ENCODE measurements around the gene TMEM123. TPM values are rescaled to one million over a fixed set of nuclear protein-coding genes. Genes with fewer than 3 reads are reported as not detected.

Gene TMEM123
- polyA plus RNA-seq, 1 experiment: 434 TPM

GRCh38 chr11:102489186-102490145 lies 36.9 kb upstream of the TMEM123 start:
- DNase-seq (ENCODE audit: low read depth, low spot score): no peak
- H3K27me3 ChIP-seq (ENCODE audit: control insufficient read depth, insufficient read depth, low read length): peaks cover 5% of the 10 kb centered on the region
- no peak overlapping the region for H3K27ac ChIP-seq (ENCODE audit: low read depth, low read length)
- ChIA-PET CTCF (no interaction called here), POLR2A (no interaction called here)
- no peak overlapping the region for H3K4me3 ChIP-seq (ENCODE audit: low read depth, low read length)
- H3K9me3 ChIP-seq (ENCODE audit: control insufficient read depth, insufficient read depth, low read length): no peaks in the 10 kb centered on the region
- no peak for TF ChIP-seq CTCF (IDR thresholded peaks at IDR 0.05; ENCODE audit: low read depth, low read length)

GRCh38 chr11:102488208-102488607 lies 35.6 kb upstream of the TMEM123 start:
- Histone ChIP-seq H3K27me3 (ENCODE audit: control insufficient read depth, insufficient read depth, low read length) (peaks cover 5% of the 10 kb centered on the region), H3K27ac (ENCODE audit: low read depth, low read length) (no peak overlapping the region), H3K4me3 (ENCODE audit: low read depth, low read length) (no peak overlapping the region), H3K9me3 (ENCODE audit: control insufficient read depth, insufficient read depth, low read length) (no peaks in the 10 kb centered on the region)
- ChIA-PET CTCF (interaction anchor here (0.9 to 2.3 kb wide), 3 partner anchors 8 to 146 kb away, joined by 3 to 7 read pairs (median 3); no protein-coding TSS in a partner anchor), POLR2A (no interaction called here)
- no peak for TF ChIP-seq CTCF (IDR thresholded peaks at IDR 0.05; ENCODE audit: low read depth, low read length)
- DNase-seq (ENCODE audit: low read depth, low spot score): no peak

- no peaks in the 10 kb centered on the region for H3K9me3 ChIP-seq (ENCODE audit: control insufficient read depth, insufficient read depth, low read length)
- DNase-seq (ENCODE audit: low read depth, low spot score): no peak
- H3K27me3 ChIP-seq (ENCODE audit: control insufficient read depth, insufficient read depth, low read length): peaks cover 5% of the 10 kb centered on the region
- TF ChIP-seq CTCF (IDR thresholded peaks at IDR 0.05; ENCODE audit: low read depth, low read length): no peak
- ChIA-PET POLR2A (no interaction called here), CTCF (interaction anchor here (0.9 to 2.3 kb wide), 3 partner anchors 9 to 145 kb away, joined by 3 to 7 read pairs (median 3); no protein-coding TSS in a partner anchor)
- H3K4me3 ChIP-seq (ENCODE audit: low read depth, low read length): no peak overlapping the region
- H3K27ac ChIP-seq (ENCODE audit: low read depth, low read length): no peak overlapping the region
Observed at GRCh38 chr11:102487214-102487613, 34.6 kb upstream of the TMEM123 start.

GRCh38 chr11:102486584-102486983 lies 34.0 kb upstream of the TMEM123 start:
- Histone ChIP-seq H3K27me3 (ENCODE audit: control insufficient read depth, insufficient read depth, low read length) (peaks cover 5% of the 10 kb centered on the region), H3K4me3 (ENCODE audit: low read depth, low read length) (no peak overlapping the region), H3K27ac (ENCODE audit: low read depth, low read length) (no peak overlapping the region), H3K9me3 (ENCODE audit: control insufficient read depth, insufficient read depth, low read length) (no peaks in the 10 kb centered on the region)
- TF ChIP-seq CTCF (IDR thresholded peaks at IDR 0.05; ENCODE audit: low read depth, low read length): no peak
- no peak for DNase-seq (ENCODE audit: low read depth, low spot score)
- POLR2A ChIA-PET: no interaction called here
- CTCF ChIA-PET: interaction anchor here (1.2 to 2.3 kb wide), 2 partner anchors 96 to 144 kb away, joined by 3 to 7 read pairs; no protein-coding TSS in a partner anchor

GRCh38 chr11:102485095-102485722 lies 32.6 kb upstream of the TMEM123 start:
- DNase-seq (ENCODE audit: low read depth, low spot score): no peak
- ChIA-PET CTCF (interaction anchor here (1.1 kb wide), 1 partner anchor 95 kb away, joined by 4 read pairs; no protein-coding TSS in a partner anchor), POLR2A (no interaction called here)

More at GRCh38 chr11:102485095-102485722, 32.6 kb upstream of the TMEM123 start:
- Histone ChIP-seq H3K9me3 (ENCODE audit: control insufficient read depth, insufficient read depth, low read length) (no peaks in the 10 kb centered on the region), H3K27me3 (ENCODE audit: control insufficient read depth, insufficient read depth, low read length) (peaks cover 2% of the 10 kb centered on the region), H3K4me3 (ENCODE audit: low read depth, low read length) (no peak overlapping the region), H3K27ac (ENCODE audit: low read depth, low read length) (no peak overlapping the region)
- TF ChIP-seq CTCF (IDR thresholded peaks at IDR 0.05; ENCODE audit: low read depth, low read length): no peak
